Left lung (tissue), 10 donors: ENCODE data around the gene DNAJC3. TPM values are rescaled to one million over a fixed set of nuclear protein-coding genes. Genes with fewer than 3 reads are reported as not detected.

Experiments
- ATAC-seq: fragments of 200-7000 bp; cut with Tn5 transposase; one replicate; pipeline ENCODE4 v1.9.1; 2020; ENCODE audit warnings: moderate library complexity
- DNase-seq, 4 donors: peaks; one replicate each; pipeline ENCODE4 v3.0.0-alpha.2; 2013 to 2020
- H3K27ac ChIP-seq, 2 donors: fragments of 200-600 bp; sonication (generic) in 1 of 2; one replicate each; pipeline versions ENCODE4 v1.5.0 to v1.8.0; 2020 to 2021
- H3K27me3 ChIP-seq, 2 donors: fragments of 200-600 bp; sonication (generic) in 1 of 2; one replicate each; pipeline versions ENCODE4 v1.5.0 to v1.8.0; 2020 to 2021
- H3K36me3 ChIP-seq, 2 donors: fragments of 200-600 bp; sonication (generic) in 1 of 2; one replicate each; pipeline versions ENCODE4 v1.5.0 to v1.8.0; 2020 to 2021
- H3K4me1 ChIP-seq, 2 donors: fragments of 200-600 bp; one replicate each; pipeline ENCODE4 v1.8.0; 2021
- H3K4me3 ChIP-seq, 2 donors: fragments of 200-600 bp; sonication (generic) in 1 of 2; one replicate each; pipeline versions ENCODE4 v1.5.0 to v1.8.0; 2020 to 2021; ENCODE audit warnings: mild to moderate bottlenecking in 1 of 2
- H3K9me3 ChIP-seq, 2 donors: fragments of 200-600 bp; sonication (generic) in 1 of 2; one replicate each; pipeline versions ENCODE4 v1.5.0 to v1.8.0; 2020 to 2021
- CTCF ChIP-seq, 2 donors: fragments of 200-600 bp; sonication (generic) in 1 of 2; IDR thresholded peaks; one replicate each; pipeline versions ENCODE4 v1.5.0 to v1.8.0; 2021; ENCODE audit warnings: antibody characterized with exemption in 2 of 2
- intact Hi-C, 2 donors: fragments of 100-400 bp; cut with DNase I; formaldehyde crosslinking; loops; one replicate each; pipeline versions ENCODE4 v1.11.2 to v1.14.2; 2022
- polyA plus RNA-seq, 6 donors: library from polyadenylated mRNA; unstranded; fragments of 120-200 nt; gene quantifications; one replicate each; pipeline ENCODE4 v1.2.1, GENCODE V29; 2013; ENCODE audit not compliant: insufficient read length in 6 of 6
- total RNA-seq, 2 donors: library from RNA; stranded (reverse); fragmentation: NEBNext Ultra II Directional; extraction: Animal tissue kit (Norgen Biotek cat#: 25700); gene quantifications; one replicate each; pipeline ENCODE4 v1.2.1, GENCODE V29; 2021
- donor health status: DM: no; HTN: yes; CAD: no.
- donor health status: DM: no; HTN: no; CAD: no.

The DNAJC3 gene
- total and polyA plus RNA-seq, 8 donors, result 26.1 to 87.8 (median 33.1) TPM

GRCh38 chr13:95630593-95630992 lies 46.3 kb upstream of the DNAJC3 start:
- no peak overlapping the region for H3K4me3 ChIP-seq
- intact Hi-C loops, result no loop called here
- no peak overlapping the region for H3K27ac ChIP-seq
- no peaks in the 10 kb centered on the region for H3K27me3 ChIP-seq
- H3K9me3 ChIP-seq, result peaks cover 0 to 5% of the 10 kb centered on the region in 2 donors
- TF ChIP-seq CTCF (IDR thresholded peaks at IDR 0.05), result no peak
- H3K36me3 ChIP-seq, result no peaks in the 10 kb centered on the region
- no peaks in the 10 kb centered on the region for H3K4me1 ChIP-seq
- no peak for DNase-seq
- ATAC-seq, result no peak

- DNase-seq (no peak), ATAC-seq (no peak)
- Histone ChIP-seq H3K27ac (no peak overlapping the region), H3K4me3 (no peak overlapping the region), H3K4me1 (peaks cover 0 to 5% of the 10 kb centered on the region in 2 donors), H3K36me3 (no peaks in the 10 kb centered on the region), H3K9me3 (no peaks in the 10 kb centered on the region), H3K27me3 (peaks cover 9 to 28% of the 10 kb centered on the region in 2 donors)
- TF ChIP-seq CTCF (IDR thresholded peaks at IDR 0.05), result no peak
- intact Hi-C loops, result no loop called here
Observed at GRCh38 chr13:95636853-95637252, 40.1 kb upstream of the DNAJC3 start.

DNA sequence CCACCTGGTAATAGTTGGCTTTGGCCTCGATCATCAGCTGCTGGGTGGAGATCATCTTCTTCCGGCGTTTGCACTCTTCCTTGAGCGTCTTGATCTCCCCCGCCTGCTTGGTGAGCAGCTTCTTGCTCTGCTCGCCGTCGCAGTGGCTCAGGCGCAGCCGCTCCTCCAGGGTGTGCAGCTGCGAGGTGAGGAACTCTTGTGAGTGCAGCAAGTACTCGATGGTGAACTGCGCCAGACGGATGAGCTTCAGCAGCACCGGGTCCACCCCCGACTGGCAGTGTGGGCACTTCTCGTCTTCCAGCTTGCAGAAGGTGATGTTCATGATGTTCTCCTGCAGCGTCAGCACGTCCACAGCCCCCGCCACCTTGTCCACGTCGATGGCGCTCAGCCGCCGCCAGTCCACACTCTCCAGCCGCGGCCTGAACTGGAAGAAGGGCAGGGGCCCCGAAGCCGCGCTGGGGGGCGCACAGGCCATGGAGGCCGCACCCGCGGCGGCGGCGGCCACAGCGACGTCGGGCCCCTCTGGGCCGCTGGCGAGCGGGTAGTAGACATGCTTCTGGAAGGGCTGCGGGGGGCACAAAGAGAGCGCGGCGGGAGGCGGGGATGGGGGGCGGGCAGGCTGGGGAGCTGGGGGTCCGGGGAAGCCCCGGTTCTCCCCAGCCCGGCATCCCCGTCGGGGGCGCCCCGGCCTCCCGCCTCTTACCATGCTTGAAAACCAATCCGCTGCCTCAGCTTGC lies 35.5 kb upstream of the DNAJC3 start:
- Histone ChIP-seq H3K36me3 (no peaks in the 10 kb centered on the region), H3K27me3 (peaks cover 37 to 71% of the 10 kb centered on the region in 2 donors), H3K9me3 (no peaks in the 10 kb centered on the region), H3K27ac (no peak overlapping the region), H3K4me1 (peaks cover 0 to 34% of the 10 kb centered on the region in 2 donors), H3K4me3 (peak overlapping the region; percentile 28 to 31)
- peak in 3 of 4 donors; percentile 3 to 62 (median 13) for DNase-seq
- intact Hi-C loops, result no loop called here
- no peak for TF ChIP-seq CTCF (IDR thresholded peaks at IDR 0.05)
- no peak for ATAC-seq

DNA sequence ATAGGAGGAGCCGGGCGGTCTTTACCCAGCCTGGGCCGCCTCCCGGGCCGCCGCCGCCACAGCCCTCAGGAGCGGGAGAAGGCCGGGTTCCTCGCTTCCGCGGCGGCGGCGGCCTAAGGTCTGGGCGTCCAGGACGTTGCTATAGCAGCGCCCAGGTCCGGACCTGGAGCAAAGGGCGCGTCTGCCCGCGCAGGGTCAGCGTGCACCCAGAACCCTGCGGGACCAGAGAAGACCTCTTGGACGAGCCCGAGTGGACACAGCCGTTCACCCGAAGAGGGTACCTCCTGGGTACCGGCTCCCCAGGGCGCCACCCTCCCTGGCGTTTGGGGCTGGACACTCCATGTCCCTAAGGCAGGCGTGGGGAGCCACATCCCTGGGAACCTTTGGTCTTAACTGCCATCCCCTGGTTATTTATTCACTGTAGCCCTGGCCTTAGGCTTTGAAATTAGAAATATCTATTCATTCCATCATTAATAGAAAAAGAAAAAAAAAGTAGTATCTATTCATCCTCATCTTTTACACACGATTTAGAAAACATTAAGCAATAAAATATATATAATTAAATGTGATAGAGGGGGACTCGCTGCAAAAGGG lies 34.8 kb upstream of the DNAJC3 start:
- Histone ChIP-seq H3K4me1 (peaks cover 0 to 34% of the 10 kb centered on the region in 2 donors), H3K36me3 (no peaks in the 10 kb centered on the region), H3K27ac (no peak overlapping the region), H3K9me3 (no peaks in the 10 kb centered on the region), H3K27me3 (peaks cover 37 to 71% of the 10 kb centered on the region in 2 donors), H3K4me3 (peak overlapping the region; percentile 28 to 31)
- peak in 3 of 4 donors; percentile 12 to 86 (median 36) for DNase-seq
- intact Hi-C loops, result no loop called here
- peak; percentile 82 for ATAC-seq
- no peak for TF ChIP-seq CTCF (IDR thresholded peaks at IDR 0.05)

GRCh38 chr13:95642999-95643398 lies 33.9 kb upstream of the DNAJC3 start:
- peaks cover 37 to 71% of the 10 kb centered on the region in 2 donors for H3K27me3 ChIP-seq
- TF ChIP-seq CTCF (IDR thresholded peaks at IDR 0.05), result no peak
- H3K27ac ChIP-seq, result no peak overlapping the region
- H3K4me3 ChIP-seq, result peak overlapping the region; percentile 32 to 49
- ATAC-seq (no peak), DNase-seq (peak in 1 of 4 donors; percentile 2)
- intact Hi-C loops, result no loop called here
- no peaks in the 10 kb centered on the region for H3K36me3 ChIP-seq
- H3K9me3 ChIP-seq, result no peaks in the 10 kb centered on the region
- H3K4me1 ChIP-seq, result peaks cover 0 to 34% of the 10 kb centered on the region in 2 donors
